HG03457 (cell line): ENCODE results near the gene SDK2.
"Not testable (repeated sequence)": the region's sequence is repeated elsewhere in the genome, so short reads cannot be mapped to it uniquely, and the experiment has no call there.

Experiments used
- ATAC-seq: cut with Tn5 transposase; IDR thresholded peaks from one replicate; pipeline ENCODE4 v1.9.1; 2021; ENCODE audit warnings: moderate number of reproducible peaks; ENCODE audit not compliant: unreplicated experiment

SDK2 gene

DNA sequence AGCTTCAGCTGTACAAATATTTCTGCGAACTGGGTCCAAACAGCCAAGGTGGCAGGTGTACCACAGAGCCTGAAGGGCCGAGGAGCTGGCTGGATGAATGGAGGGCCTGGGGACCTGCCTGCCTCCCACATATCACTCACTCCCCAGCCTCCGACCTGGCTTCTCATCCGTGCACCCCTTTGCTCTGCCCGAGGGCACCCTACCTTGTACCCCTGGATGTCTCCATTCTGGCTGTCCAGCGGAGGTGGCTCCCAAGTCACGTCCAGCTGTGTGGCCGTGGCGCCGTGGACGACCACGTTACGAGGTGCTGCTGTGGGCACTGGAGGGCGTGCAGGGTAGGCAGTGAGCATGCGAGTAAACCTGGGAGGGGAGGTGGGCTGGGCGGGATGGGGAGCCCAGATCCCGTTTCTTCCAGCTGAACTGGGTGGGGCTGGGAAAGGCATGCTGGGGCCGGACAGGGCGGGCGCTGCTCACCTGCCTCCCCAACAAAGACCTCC lies 265.2 kb downstream of the SDK2 start:
- ATAC-seq: no peak

DNA sequence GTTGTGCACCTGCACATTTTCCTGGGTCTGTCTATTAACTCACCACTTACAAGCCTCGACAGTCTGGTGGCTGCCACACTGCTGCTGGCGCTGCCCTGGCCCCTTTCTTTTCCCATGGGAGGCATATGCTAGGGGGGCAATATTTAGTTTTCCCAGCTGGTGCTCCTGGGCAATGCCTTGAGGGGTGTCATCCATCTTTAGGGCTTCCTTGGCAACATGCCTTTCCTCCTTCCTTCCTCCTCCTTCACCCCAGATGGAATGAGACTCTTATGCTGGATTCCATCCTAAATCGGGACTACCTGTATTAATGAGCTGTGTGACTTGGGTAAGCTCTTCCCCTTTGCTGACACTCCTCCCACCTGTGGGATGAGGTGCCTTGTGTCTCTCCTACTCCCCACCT lies 267.6 kb downstream of the SDK2 start:
- no peak for ATAC-seq

DNA sequence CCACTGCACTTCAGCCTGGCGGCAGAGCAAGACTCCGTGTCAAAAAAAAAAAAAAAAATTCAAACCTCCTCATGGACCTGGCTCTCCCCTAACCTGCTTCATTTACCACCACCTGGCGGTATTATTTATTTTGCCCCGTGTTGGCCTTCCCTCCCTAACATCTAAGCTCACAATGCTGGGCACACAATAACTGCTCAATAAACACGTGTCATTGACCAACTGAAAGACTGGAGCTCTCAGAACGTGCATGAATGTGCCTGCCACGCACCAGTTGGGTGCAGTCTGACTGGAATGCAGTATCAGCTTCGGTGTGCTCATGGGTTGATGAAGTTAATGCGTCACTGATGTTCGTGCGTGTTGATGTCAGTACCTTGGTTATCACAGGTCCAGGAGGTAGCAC lies 268.1 kb downstream of the SDK2 start:
- no peak for ATAC-seq

DNA sequence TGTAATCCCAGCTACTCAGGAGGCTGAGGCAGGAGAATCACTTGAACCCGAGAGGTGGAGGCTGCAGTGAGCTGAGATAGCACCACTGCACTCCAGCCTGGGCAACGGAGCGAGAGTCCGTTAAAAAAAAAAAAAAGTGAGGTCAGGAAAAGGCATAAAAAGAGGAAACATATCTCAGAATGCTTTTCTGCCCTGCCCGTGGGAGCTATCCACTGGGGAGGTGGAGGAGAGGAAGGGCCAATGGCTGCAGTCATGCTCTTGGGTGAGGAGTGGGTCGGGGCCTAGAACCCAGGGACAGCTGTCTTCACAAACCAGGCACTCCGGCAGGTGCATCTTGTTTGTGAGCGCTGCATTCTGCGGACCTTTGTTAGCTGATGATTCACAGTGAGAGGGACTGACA lies 272.4 kb downstream of the SDK2 start:
- no peak for ATAC-seq

DNA sequence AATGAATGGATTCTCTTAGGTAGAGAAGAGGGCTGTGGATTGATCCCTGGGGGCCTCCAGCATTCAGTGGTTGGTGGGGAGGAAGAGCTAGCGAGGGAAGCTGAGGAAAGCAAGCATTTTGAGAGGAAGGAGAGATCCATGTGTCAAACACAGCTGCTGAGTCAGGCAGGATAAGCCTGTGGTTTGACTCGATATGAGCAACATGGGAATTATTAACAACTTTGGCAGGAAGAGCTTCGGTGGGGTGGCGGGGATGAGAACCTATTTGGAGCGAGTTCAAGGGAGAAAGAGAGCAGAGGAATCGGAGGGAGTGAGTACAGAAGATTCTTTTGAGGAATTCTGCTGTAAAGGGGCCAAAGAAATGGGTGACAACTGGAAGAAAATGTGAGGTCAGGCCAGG lies 273.0 kb downstream of the SDK2 start:
- no peak for ATAC-seq

DNA sequence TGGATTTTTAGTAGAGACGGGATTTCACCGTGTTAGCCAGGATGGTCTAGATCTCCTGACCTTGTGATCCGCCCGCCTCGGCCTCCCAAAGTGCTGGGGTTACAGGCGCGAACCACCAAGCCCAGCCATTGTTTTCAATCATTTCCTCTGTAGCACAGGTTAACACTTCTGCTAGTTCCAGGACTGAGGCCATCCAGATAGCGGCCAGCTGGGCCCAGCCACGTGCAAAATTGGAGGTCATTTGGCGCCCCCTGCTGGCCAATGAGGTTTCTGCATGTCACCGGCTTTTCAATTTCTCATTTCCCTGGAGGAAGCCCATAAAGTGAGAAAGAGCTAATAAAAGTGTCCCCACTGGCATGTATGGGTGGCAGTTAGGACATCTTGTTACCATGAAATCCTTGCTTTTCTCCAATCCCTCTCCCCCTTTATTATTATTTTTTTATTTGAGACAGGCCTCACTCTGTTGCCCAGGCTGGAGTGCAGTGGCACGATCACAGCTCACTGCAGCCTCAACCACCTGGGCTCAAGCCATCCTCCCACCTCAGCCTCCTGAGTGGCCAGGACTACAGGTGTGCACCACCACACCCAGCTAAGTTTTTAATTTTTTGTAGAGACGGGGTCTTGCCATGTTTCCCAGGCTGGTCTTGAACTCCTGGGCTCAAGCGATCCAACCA lies 274.3 kb downstream of the SDK2 start:
- not testable (repeated sequence) for ATAC-seq

DNA sequence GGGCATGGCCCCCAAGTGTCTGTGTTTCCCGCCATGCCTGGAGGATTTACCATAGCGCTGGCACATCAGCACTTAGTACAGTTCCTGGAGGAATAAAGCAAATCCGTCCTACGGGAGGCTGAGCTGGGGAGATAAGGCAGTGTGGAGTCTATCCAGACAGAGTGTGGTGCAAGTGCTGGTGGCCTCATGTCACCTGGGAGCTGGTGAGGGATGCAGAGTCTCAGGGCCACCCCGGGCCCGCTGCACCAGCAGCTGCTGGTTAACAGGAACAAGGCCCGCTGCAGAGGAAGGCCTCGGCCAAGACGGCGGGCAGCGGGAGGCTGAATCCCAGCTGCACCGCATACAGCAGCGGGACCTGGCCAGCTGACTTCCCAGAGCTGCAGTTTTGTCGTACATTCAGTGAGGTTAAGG lies 275.1 kb downstream of the SDK2 start:
- ATAC-seq: no peak

DNA sequence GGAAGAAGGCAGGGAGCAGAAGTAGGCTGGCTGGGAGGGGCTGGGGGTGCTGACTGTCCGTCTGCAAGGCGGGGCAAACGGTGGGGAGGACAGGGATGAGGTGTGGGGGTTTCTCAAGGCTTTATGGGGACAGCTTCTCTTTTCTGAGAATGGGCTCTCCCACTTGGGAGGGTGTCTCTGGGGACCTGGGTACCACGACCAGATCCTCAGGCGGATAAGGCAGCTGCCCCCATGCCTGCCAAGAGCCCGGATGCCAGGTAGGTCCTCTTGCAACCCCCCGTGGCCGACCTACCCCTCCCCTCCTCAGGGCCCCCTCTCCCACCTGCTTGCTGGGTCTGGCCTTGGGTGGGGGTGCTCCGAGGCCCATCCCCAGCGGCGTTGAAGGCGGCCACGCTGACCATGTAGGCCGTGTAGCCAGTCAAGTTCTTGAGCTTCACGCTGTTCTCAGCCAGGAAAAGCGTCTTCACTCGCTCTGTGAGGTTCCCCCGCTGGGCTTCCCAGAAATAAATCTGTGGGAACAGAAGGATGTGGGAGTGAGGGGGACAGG lies 276.1 kb downstream of the SDK2 start:
- no peak for ATAC-seq

DNA sequence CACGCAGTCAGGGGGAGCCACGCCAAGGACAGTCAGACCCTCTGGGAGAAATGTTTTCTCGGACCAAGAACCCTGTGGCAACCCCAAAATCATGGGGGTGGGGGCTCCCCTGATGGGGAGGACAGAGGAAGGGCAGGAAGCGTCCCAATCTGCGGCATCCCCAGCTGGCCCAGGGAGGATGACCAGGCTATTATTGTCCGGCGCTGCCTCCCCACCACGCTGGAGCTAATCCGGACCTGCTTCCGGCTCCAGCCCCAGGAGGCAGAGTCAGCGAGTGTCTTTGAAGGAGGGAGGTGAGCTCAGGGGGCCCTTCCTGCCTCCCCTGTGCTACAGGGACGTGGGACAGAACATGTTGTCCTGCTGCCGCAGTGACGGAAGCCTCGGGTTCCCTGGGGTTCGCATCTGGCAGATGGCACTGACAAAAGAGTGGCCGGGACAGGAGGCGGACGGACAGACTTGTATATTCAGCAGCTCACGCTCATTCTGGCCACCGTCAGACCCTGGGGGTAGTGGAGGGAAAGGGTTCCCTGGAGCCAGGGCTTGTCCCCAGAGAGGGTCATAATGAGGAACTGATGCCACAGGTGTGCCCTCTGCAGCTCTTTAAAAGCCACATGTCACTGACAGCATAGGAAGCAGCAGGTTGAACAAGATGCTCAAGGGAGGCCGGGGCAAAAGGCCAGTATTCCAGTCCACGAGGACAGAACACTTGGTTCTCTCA lies 278.2 kb downstream of the SDK2 start:
- no peak for ATAC-seq

DNA sequence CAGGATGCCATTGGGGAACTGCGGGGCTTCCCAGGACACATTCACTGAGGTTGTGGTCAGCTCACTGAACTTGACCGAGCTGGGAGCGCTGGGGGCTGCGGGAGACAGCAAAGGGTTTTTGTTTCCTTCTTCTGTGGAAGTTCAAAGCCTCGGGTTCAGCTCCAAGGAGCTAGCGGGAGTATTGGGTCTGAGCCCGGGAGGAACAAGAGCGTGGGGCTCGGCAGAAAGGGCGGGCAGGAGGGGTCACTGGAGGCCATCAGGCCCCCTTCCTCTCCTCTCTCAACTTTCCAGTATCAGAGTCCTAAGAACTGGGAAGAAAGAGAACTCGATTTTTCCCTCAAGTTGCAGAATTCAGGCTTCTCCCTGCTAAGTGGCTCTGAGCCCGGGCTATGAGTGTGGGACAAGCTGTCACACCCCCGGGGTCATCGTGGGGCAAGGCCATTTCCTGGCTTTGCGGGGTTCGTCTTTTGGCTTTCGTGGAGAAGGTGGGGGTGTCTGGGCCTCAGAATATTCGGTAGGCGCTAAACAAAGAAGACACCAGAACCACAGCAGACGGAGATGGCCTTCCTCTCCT lies 278.9 kb downstream of the SDK2 start:
- no peak for ATAC-seq

DNA sequence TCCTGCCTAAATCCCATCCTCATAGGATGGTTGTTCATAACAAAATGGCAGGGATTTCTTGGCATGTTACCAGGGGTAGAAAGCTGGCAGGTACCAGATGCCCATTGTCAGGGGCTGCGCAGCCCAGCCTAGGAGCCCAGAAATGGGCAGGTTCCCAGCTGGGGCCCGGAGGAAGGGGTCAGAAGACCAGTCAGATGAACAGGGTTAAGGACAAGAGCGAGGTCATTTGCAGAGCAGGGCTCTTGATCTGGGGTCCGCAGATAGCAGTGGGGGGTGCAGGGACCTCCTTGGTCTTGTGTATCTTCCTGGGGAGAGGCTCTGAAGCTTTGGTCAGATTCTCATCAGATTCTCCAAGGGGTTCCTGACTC lies 280.1 kb downstream of the SDK2 start:
- ATAC-seq: no peak

DNA sequence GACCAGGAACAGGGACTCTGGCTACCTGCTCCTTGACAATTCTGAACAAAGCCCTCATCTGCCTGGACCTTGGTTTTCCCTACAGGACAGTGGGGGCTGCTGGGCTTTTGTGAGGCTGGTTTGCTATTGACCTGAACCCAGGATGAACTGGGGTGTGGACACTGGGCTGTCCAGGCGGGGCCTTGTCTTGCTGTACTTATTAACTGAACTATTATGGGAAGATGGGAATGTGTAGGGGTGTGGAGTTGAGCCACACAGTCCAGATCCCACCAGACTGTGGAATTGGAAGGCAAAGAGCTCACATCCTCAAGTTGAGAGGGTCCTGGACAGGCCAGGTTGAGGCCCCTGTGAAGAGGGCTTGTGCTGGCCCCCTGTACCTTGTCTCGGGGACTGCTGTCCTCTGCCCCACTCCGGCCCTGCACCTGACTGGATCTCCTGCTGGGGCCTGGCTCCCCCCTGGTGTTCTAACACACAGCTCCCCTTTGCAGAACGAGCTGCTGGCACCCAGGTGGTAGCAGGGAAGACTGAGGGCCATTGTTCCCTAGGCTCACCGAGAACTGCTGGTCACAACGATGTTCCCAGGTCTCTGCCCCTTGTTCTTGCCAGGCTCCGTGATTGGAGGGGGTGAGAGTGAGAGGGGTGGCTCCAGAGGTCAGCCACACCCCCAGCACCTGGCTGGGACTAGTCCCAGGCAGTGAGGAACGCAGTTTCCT lies 280.6 kb downstream of the SDK2 start:
- no peak for ATAC-seq

DNA sequence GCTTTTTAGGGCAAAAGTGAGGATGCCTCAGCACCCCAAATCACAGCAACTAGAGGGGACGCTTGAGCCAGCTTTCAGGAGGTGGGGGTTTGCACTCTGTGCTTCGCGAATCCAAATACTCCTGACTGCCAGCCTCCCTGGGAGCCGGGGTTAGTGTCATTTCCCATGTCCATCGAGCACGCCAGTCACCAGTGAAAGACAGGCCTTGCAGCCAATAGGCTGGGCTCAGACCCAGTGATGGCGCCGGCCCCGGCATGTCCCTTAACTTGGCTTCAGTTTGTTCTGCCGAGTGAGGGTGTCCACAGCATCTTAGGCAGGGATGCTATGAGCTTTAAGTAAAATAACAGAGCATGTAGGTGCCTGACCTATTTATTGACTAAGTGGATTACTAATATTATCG lies 281.5 kb downstream of the SDK2 start:
- no peak for ATAC-seq

DNA sequence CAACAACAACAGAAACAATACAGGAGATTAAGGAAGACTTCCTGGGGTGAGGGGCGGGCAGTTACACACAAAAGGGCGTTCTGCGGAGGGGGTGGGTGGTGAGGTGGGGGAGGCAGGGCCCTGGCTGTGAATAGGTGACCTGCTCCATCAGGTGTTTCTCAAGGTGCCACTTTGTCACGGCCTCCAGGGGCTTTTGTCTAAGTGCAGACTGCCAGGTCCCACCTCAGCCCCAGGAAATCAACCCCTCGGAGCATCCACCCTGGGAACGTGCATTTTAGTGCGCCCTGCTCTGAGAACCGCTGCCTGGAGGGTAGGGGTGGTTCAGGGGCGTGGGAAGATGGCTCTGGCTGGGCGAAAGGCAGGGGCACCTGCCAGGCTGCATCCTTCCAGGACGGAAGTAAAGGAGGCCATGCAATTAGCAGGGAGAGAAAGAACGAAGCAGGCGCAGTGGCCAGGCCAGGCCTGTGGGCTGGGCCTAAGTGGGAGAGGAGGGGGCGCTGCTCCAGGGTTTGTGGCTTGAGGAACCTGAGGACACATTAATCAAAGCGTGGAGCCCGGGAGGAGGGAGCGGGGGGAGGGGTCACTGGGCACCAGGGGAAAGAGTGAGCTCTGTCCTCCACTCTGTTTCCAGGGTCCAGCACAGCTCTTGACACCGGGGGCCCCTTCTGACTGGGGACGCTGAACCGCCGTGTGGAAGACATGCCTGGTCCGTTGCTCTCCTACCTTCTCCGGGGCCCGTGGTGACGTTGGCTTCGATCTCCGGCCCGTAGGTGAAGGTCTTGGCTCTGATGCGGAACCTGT lies 283.1 kb downstream of the SDK2 start:
- ATAC-seq: no peak

DNA sequence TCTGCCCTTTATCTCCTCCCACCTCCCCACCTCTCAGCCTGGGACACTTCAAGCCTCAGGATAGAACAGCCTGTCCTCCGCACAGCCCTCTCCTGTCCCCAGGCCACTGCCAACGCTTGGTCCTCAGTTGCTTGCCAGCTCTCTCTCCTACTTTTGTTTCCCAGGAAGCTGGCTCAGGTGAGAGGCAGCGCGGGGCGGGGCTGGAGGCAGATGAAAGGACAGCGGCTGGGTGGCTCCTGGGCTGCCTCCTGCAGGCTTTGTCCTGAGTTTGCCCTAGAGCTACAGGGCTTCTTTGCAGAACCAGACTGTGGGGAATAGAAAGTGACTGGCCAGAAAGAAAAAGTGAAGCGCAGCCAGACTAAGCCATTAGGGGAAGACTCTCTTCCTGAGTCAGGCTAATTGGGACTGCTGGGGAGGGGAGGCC lies 284.2 kb downstream of the SDK2 start:
- no peak for ATAC-seq

DNA sequence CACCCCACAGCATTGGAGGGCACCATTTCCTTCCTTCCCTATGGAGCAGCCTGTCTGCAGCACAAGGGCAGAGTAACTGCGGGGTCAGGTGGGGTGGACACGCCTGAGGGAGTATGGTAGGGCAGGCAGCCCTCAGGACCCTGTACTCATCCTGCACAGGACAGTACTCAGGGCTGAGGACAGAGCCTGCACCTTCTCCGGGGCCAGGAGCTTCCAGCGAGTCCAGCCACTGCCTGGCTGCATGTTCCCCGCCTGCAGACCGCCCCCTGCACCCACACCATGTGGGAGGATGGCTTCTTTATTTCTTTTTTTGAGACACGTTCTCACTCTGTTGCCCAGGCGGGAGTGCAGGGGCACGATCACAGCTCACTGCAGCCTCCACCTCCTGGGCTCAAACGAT lies 284.9 kb downstream of the SDK2 start:
- ATAC-seq: no peak

DNA sequence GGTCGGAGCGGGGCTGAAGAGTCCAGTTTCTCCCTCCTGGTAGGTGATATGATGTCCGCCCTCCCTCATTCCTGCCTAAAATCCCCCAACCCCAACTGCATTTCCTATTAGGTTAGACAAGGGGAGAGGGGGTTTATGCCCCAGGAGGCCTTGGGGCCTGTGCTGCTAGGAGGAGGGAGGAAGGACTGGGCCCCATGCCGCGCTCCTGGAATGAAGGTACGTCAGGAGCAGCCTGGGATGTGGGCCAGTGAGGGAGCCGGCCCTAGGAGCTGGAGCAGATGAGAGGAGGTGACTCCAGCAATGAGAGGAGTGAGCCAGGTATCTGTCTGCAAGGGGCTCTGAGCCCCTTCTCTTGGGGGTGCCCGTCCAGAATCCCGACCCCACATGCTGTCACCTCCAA lies 285.6 kb downstream of the SDK2 start:
- no peak for ATAC-seq

DNA sequence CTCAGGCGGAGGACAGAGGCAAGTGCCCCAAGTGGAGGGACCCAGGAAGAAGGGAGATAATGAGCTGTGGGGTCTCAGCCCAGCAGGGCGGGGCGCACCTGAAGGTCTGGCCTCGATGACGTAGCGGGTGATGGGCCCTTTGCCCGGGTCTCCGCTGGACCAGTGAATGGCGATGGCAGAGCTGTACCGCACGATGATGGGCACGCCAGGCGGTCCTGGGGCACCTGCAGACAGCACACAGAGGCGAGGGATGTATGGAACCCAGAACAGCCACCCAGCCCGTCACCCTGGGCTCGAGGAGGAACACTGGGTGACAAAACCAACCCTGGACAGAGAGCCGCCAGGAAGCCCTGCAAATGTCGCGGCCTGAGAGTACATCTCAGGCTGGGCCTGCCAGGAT lies 286.3 kb downstream of the SDK2 start:
- no peak for ATAC-seq

DNA sequence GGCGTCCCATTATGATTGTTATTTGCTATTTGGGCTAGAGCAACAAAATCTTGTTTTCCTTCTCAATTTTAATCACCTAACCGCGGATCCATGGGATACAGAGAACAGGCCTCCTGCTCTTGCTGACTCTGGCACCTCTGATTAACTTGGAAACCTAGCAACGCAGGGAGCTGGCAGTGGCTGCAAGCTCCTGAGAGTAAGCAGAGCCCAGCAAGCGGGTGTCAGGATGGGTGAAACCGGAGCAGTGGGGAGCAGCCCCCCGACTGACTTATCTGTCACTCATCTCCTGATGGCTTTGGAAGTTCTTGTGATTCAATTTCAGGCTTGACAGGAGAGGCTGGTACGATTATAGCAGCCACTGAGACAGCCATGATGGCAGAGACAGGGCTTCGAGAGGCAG lies 286.9 kb downstream of the SDK2 start:
- no peak for ATAC-seq

DNA sequence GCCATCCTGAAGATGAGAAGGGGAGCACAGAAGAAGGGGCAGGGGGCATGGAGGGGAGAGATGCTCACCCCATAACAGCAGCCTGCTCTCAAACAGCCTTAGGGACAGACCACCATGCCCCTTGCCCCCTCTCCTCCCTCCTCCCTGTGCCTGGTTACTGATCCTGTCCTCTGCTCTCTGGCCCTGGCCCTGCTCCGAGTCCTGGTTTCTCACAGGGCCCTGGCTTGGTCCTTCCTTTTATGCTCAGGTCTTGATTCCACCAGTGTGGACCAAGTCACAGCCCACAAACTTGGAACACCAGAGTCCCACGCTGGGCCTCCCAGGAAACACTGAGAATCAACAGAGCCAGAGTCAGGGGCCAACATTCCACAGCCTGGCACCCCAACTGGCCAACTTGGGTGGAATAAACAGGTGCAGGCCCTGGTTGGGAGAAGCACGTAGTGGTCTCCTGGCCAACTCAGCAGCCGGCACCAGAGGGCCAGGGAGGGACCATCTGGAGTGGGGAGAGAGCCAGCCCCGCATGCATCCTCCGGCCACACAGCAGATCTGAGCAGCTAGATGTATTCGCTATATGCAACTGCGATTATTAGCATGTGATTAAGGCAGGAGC lies 287.6 kb downstream of the SDK2 start:
- no peak for ATAC-seq
